Thyroid gland (tissue), 4 donors: ENCODE measurements around the gene REM1. TPM values are rescaled to one million over a fixed set of nuclear protein-coding genes. Genes with fewer than 3 reads are reported as not detected.
"Not testable (repeated sequence)": the region's sequence is repeated elsewhere in the genome, so short reads cannot be mapped to it uniquely, and the experiment has no call there.

Source experiments
- DNase-seq, 2 donors: peaks; one replicate each; pipeline ENCODE4 v3.0.0-alpha.2; 2019
- H3K27ac ChIP-seq, 3 donors: fragments of 200-600 bp; sonication (generic); 1 replicate in 2 of 3; 2 replicates in 1 of 3; pipeline ENCODE4 v1.5.1; 2016 to 2019; ENCODE audit warnings: mild to moderate bottlenecking in 1 of 3, moderate library complexity in 1 of 3
- H3K27me3 ChIP-seq: fragments of 200-600 bp; sonication (generic); one replicate; pipeline ENCODE4 v1.5.1; 2019
- H3K36me3 ChIP-seq, 2 donors: fragments of 200-600 bp; sonication (generic); one replicate each; pipeline ENCODE4 v1.5.1; 2016 to 2019
- H3K4me1 ChIP-seq, 2 donors: fragments of 200-600 bp; sonication (generic); one replicate each; pipeline ENCODE4 v1.5.1; 2017 to 2019
- H3K4me3 ChIP-seq, 3 donors: fragments of 200-600 bp; sonication (generic); replicated peaks in 1 of 3; 1 replicate in 2 of 3; 2 replicates in 1 of 3; pipeline ENCODE4 v1.5.1; 2016; ENCODE audit warnings: mild to moderate bottlenecking in 1 of 3
- H3K9me3 ChIP-seq: fragments of 200-600 bp; sonication (generic); one replicate; pipeline ENCODE4 v1.5.1; 2017
- CTCF ChIP-seq, 6 experiments: fragments of 200-600 bp in 3 of 6; fragments of 450-650 bp in 3 of 6; sonication (generic) in 3 of 6; IDR thresholded peaks; one replicate each; pipeline ENCODE4 v1.5.1; 2016 to 2019; ENCODE audit warnings: antibody characterized with exemption in 6 of 6, mild to moderate bottlenecking in 2 of 6, inconsistent platforms in 1 of 6, moderate library complexity in 1 of 6
- POLR2A ChIP-seq, 2 donors: fragments of 450-650 bp; IDR thresholded peaks; one replicate each; pipeline ENCODE4 v1.6.1; 2017; ENCODE audit warnings: antibody characterized with exemption in 2 of 2, mild to moderate bottlenecking in 2 of 2, moderate library complexity in 1 of 2
- WGBS, 2 donors: methylation state at CpG; one replicate each; pipeline ENCODE4 v1.1.5; 2017; 5-methylcytosine and 5-hydroxymethylcytosine counted together
- intact Hi-C: fragments of 100-400 bp; cut with DNase I; formaldehyde crosslinking; loops from one replicate; pipeline ENCODE4 v1.15.1; 2023
- total RNA-seq, 4 donors: library from RNA; depleted of rRNA; stranded (reverse); fragments of >200 nt; gene quantifications; one replicate each; pipeline ENCODE4 v1.2.3, GENCODE V29; 2016

The REM1 gene
- total RNA-seq, 4 donors from 2014 or later, result 0.54 to 3.4 (median 0.98) TPM

GRCh38 chr20:31515775-31516107 is 40.7 kb downstream of the REM1 start:
- Histone ChIP-seq H3K27ac (peak overlapping the region in 2 of 3 donors; percentile 27 to 74), H3K4me1 (peaks cover 27 to 48% of the 10 kb centered on the region in 2 donors), H3K9me3 (no peaks in the 10 kb centered on the region), H3K27me3 (no peaks in the 10 kb centered on the region), H3K4me3 (peak overlapping the region in 1 of 3 donors; percentile 86), H3K36me3 (no peaks in the 10 kb centered on the region)
- DNase-seq, result peak; percentile 37 to 44
- WGBS, 2 donors, result 68 to 73% methylated on average over 3 of the region's 3 CpGs
- TF ChIP-seq POLR2A (IDR thresholded peaks at IDR 0.05), result no peak
- TF ChIP-seq CTCF (IDR thresholded peaks at IDR 0.05), result no peak
- intact Hi-C loops, result no loop called here

- TF ChIP-seq CTCF (IDR thresholded peaks at IDR 0.05), result no peak
- TF ChIP-seq POLR2A (IDR thresholded peaks at IDR 0.05), result no peak
- Histone ChIP-seq H3K27ac (peak overlapping the region in 1 of 3 donors; percentile 27), H3K4me3 (no peak overlapping the region), H3K4me1 (peaks cover 27 to 50% of the 10 kb centered on the region in 2 donors), H3K36me3 (no peaks in the 10 kb centered on the region), H3K27me3 (no peaks in the 10 kb centered on the region), H3K9me3 (no peaks in the 10 kb centered on the region)
- no peak for DNase-seq
- intact Hi-C loops, result no loop called here
- 91 to 93% methylated on average over 4 of the region's 4 CpGs for WGBS, 2 donors
Measured at GRCh38 chr20:31516166-31516565, 41.1 kb downstream of the REM1 start.

- WGBS, 2 donors, result 86 to 90% methylated on average over 2 of the region's 2 CpGs
- Histone ChIP-seq H3K27ac (peak overlapping the region in 2 of 3 donors; percentile 4 to 27), H3K27me3 (no peaks in the 10 kb centered on the region), H3K36me3 (no peaks in the 10 kb centered on the region), H3K4me3 (no peak overlapping the region), H3K9me3 (no peaks in the 10 kb centered on the region), H3K4me1 (peaks cover 27 to 54% of the 10 kb centered on the region in 2 donors)
- TF ChIP-seq CTCF (IDR thresholded peaks at IDR 0.05), result no peak
- no peak for TF ChIP-seq POLR2A (IDR thresholded peaks at IDR 0.05)
- no peak for DNase-seq
- intact Hi-C loops, result no loop called here
Measured at GRCh38 chr20:31516651-31517050, 41.6 kb downstream of the REM1 start.

GRCh38 chr20:31517373-31517772 is 42.3 kb downstream of the REM1 start:
- Histone ChIP-seq H3K27me3 (no peaks in the 10 kb centered on the region), H3K9me3 (no peaks in the 10 kb centered on the region), H3K4me3 (no peak overlapping the region), H3K27ac (no peak overlapping the region), H3K4me1 (peaks cover 27 to 54% of the 10 kb centered on the region in 2 donors), H3K36me3 (no peaks in the 10 kb centered on the region)
- intact Hi-C loops, result no loop called here
- no peak for TF ChIP-seq POLR2A (IDR thresholded peaks at IDR 0.05)
- peak in 4 of 6 experiments; percentile 11 to 21 (median 16) for TF ChIP-seq CTCF (IDR thresholded peaks at IDR 0.05)
- 68 to 73% methylated on average over 4 of the region's 4 CpGs for WGBS, 2 donors
- peak; percentile 41 to 58 for DNase-seq

- H3K4me1 ChIP-seq, result peaks cover 11 to 51% of the 10 kb centered on the region in 2 donors
- not testable (repeated sequence) for H3K27ac ChIP-seq
Measured at GRCh38 chr20:31521267-31521666, 46.2 kb downstream of the REM1 start.

GRCh38 chr20:31522731-31523130 is 47.6 kb downstream of the REM1 start:
- H3K4me1 ChIP-seq, result peaks cover 0 to 36% of the 10 kb centered on the region in 2 donors
- DNase-seq, result no peak
- intact Hi-C loops, result no loop called here
- H3K27ac ChIP-seq, result no peak overlapping the region
- H3K9me3 ChIP-seq, result no peaks in the 10 kb centered on the region
- H3K36me3 ChIP-seq, result peaks cover 5 to 7% of the 10 kb centered on the region in 2 donors
- no peak overlapping the region for H3K4me3 ChIP-seq
- WGBS, 2 donors, result 91% methylated on average over 6 of the region's 6 CpGs
- no peak for TF ChIP-seq POLR2A (IDR thresholded peaks at IDR 0.05)
- no peak for TF ChIP-seq CTCF (IDR thresholded peaks at IDR 0.05)
- H3K27me3 ChIP-seq, result no peaks in the 10 kb centered on the region

More at GRCh38 chr20:31521267-31521666, 46.2 kb downstream of the REM1 start:
- H3K4me3 ChIP-seq, DNase-seq, H3K36me3 ChIP-seq, intact Hi-C loops, H3K27me3 ChIP-seq, H3K9me3 ChIP-seq: not testable (repeated sequence)
- WGBS, 2 donors, result 82 to 91% methylated on average over 7 of the region's 7 CpGs
